Cardiac fibroblast (primary cell): ENCODE measurements around the gene SH3TC1.

ENCODE experiments used
- DNase-seq, 2 donors: peaks; one replicate each; pipeline versions ENCODE4 v3.0.0 to v3.0.0-alpha.2; 2010; ENCODE audit warnings: low read depth in 2 of 2
- H3K4me3 ChIP-seq, 2 donors: replicated peaks in 1 of 2; 1 replicate in 1 of 2; 2 replicates in 1 of 2; pipeline ENCODE4 v1.5.1; 2011; ENCODE audit warnings: low read depth in 2 of 2, low read length in 2 of 2, mild to moderate bottlenecking in 2 of 2, moderate library complexity in 1 of 2
- CTCF ChIP-seq: IDR thresholded peaks from one replicate; pipeline ENCODE4 v1.5.1; 2011; ENCODE audit warnings: low read depth, mild to moderate bottlenecking, low read length, inconsistent platforms

The SH3TC1 gene

GRCh38 chr4:8251110-8251883, 52.2 kb downstream of the SH3TC1 start:
- DNase-seq = no peak
- no peak for TF ChIP-seq CTCF
- H3K4me3 ChIP-seq = no peak overlapping the region

GRCh38 chr4:8252301-8253173, 53.4 kb downstream of the SH3TC1 start:
- no peak overlapping the region for H3K4me3 ChIP-seq
- peak in 1 of 2 donors; percentile 82 for DNase-seq
- TF ChIP-seq CTCF = no peak

GRCh38 chr4:8254076-8254475, 55.0 kb downstream of the SH3TC1 start:
- TF ChIP-seq CTCF = no peak
- no peak for DNase-seq
- H3K4me3 ChIP-seq = no peak overlapping the region

- DNase-seq = peak in 1 of 2 donors; percentile 59
- no peak overlapping the region for H3K4me3 ChIP-seq
- TF ChIP-seq CTCF = no peak
Measured at GRCh38 chr4:8255698-8256441, 56.8 kb downstream of the SH3TC1 start.

GRCh38 chr4:8257854-8258253, 58.8 kb downstream of the SH3TC1 start:
- TF ChIP-seq CTCF = no peak
- H3K4me3 ChIP-seq = no peak overlapping the region
- no peak for DNase-seq

GRCh38 chr4:8258552-8259212, 59.6 kb downstream of the SH3TC1 start:
- no peak overlapping the region for H3K4me3 ChIP-seq
- no peak for TF ChIP-seq CTCF
- no peak for DNase-seq
